Measurements from ENCODE around the gene KRTAP4-12.
"Not testable (repeated sequence)": the region's sequence is repeated elsewhere in the genome, so short reads cannot be mapped to it uniquely, and the experiment has no call there.

The KRTAP4-12 gene

DNA sequence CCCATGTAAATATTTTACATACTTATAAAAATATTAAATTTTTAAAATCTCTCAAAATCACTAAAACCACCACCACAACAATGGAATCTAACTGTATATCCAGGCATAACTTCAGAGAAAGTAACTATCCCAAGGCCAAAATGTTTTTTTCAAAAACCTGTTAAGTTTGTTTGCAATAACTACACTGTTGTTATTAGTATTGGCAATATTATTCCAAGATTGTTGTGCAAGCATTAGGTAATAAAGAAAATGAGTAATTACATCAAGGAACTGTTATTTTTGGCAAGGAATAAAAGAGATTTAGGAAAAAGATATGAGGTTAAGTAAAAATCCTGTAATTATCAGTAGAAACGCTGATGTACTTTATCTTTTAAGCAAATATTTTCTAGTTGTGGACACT is 3.4 kb upstream of the KRTAP4-12 start:
- in situ Hi-C loops (cut with MboI; ENCODE audit: low sequenced_read_pairs) = no loop called here

DNA sequence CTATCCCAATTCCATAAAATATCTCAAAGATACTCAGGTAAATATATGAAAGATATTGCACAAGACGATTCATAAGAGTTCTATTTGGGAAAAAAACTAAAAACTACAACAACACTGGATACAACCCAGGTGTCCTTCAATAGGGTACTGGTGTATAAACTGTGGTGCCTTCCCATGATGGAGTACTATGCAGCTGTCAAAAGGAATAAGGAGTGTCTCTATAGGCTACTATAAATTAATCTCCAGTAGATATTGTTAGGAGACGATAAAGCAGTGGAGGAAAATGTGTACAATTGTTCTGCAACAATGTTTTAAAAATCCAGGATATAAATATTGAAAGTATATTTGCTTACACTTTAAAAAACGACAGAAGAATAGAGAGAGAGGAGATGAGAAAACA is 2.4 kb upstream of the KRTAP4-12 start:
- in situ Hi-C loops (cut with MboI; ENCODE audit: low sequenced_read_pairs) = no loop called here

DNA sequence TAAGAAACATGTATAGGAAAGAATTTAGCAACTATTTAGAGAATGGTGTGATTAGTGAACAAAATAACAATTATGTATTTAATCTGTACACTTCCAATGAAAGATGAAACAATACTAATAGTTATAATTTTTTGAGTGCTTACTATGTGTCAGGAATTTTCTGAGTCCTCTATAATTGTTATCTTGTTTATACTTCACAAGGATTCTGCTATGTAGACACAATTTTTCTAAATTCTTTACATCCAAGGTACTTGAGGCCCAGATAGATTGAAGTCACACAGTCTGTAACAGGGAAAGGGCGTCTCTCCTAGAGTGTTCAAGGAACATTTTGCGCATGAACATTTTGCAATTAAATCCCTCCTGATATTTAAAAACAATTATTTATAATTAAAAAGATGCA is 1.1 kb upstream of the KRTAP4-12 start:
- in situ Hi-C loops (cut with MboI; ENCODE audit: low sequenced_read_pairs) = no loop called here

DNA sequence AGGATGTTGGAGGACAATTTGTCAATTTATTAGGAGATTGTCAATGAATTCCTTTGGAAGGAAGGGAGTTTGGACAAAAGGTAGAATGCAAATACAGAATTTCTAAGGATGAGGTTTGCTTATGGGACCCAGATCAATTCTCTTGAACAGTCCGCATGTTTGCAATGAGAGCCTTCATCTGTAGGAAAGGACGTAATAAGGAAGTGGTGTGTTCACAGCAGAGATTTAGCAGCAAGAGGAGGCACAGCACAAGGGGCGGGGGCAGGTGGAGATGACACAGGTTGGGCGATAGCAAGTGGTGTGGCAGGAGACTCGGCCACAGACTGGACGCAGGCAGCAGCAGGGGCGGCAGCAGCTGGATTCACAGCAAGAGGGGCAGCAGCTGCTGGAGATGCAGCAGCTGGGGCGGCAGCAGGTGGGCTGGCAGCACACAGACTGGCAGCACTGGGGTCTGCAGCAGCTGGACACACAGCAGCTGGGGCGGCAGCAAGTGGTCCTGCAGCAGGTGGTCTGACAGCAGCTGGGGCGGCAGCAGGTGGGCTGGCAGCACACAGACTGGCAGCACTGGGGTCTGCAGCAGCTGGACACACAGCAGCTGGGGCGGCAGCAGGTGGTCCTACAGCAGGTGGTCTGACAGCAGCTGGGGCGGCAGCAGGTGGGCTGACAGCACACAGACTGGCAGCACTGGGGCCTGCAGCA is 541 bp downstream of the KRTAP4-12 start:
- in situ Hi-C loops (cut with MboI; ENCODE audit: low sequenced_read_pairs) = not testable (repeated sequence)

DNA sequence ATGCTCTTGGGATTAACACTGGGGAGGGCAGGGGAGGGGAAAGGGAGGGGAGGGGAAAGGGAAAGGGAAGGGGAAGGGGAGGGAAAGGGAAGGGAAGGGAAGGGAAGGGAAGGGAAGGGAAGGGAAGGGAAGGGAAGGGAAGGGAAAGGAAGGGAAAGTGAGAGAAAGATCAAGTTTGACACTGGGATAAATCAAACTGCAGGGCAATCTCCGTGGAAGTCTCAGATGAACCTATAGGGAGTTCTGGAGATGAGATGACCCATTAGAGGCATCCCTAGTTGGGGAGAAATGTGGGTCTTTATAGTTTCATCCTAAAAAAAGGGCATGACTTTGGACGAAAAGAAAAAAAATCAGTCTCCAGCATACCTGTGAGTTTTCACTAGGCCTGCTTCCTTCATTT is 2.2 kb downstream of the KRTAP4-12 start:
- in situ Hi-C loops (cut with MboI; ENCODE audit: low sequenced_read_pairs) = no loop called here

DNA sequence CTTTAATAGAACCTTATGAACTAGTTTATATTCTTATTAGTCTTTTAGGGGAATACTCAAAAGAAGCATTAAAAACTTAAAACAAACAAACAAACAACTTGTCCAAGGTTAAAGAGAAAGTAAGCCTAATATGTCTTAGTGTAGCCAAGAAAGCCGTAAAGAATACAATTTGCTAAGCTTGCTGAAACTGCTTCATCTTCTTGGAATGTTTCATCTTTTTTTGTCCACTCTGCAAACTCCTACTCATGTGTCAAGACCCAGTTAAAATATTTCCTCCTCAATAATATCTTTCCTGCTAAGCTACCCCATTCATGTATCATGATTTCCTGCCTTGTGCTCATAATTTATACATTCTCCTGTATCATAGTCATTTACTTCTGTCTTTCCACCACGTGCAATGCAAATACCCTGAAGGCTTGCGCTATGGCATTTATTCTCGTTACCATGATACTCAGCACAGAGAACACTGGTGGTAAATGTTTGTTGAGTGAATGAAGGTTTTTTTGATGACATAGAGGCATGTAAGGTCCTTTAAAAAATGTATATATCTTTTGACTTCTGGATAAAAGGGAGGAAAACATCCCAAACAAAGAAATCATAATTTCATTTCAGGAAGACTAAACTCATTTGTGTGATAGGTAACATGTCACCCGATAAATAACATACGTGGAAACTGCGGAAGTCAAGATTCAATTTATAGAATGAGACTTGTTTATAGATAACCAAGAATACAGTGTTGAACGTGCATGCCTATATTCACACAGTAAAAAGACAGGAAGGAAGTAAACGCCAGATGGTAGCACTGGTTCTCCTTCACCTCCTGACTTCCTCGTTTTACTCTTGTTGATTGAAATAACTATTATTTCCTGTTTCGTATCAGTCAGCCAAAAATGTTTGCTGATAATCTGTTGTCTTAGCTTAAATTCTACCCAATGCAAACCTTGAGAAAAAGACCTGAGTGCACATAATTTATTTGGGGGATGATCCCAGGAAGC is 4.0 kb downstream of the KRTAP4-12 start:
- in situ Hi-C loops (cut with MboI; ENCODE audit: low sequenced_read_pairs) = not testable (repeated sequence)

DNA sequence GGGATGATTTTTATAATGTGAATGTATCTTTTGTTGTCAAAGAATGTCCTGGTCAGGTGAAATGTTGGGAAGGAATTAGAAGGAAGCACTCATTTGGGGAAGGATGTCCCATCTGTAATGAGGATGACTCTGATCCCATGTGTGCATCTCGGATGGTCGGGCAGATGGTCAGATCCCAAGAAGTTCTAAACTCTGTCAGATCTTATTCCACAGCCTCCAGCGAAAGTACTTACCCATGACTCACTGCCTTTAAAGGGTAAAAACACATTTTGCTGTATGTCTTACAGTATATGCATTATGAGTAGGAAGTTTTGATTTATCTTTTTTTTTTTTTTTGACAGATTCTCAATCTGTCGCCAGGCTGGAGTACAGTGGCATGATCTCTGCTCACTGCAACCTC is 5.3 kb downstream of the KRTAP4-12 start:
- in situ Hi-C loops (cut with MboI; ENCODE audit: low sequenced_read_pairs) = no loop called here

DNA sequence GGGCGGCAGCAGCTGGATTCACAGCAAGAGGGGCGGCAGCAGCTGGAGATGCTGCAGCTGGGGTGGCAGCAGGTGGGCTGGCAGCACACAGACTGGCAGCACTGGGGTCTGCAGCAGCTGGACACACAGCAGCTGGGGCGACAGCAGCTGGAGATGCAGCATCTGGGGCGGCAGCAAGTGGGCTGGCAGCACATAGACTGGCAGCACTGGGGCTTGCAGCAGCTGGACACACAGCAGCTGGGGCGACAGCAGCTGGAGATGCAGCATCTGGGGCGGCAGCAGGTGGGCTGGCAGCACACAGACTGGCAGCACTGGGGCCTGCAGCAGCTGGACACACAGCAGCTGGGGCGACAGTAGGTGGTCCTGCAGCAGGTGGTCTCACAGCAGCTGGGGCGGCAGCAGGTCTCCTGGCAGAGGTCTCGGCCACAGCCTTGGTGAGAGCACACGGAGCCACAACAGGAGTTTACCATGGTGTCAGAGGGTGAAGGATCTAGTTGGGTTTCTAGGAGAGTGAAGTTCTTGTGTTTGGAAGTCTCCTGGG is 6.1 kb downstream of the KRTAP4-12 start, which contains the start of gene KRTAP4-11:
KRTAP4-11 (minus strand) TSS at position 528 of the 541 bp plus-strand sequence; CDS start at position 470, 58 bp downstream.
- in situ Hi-C loops (cut with MboI; ENCODE audit: low sequenced_read_pairs) = not testable (repeated sequence)

DNA sequence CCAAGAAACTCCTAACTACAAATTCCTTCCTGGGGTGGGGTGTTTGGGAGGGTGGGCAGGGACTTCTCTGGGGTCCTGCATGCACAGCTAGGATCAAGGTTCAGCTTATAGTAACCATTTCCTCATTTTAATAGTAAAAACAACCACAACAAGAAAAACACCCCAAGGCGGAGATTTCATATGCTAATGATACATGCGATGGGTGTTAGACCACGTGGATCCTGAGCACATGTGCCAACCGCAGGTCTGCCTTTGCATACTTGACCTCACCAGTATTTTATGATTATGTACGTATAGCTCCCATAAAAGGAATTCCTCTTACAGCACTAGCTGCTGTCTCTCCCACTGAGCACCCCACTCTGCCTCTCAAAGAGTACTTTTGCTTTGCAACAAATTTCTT is 7.7 kb downstream of the KRTAP4-12 start:
- in situ Hi-C loops (cut with MboI; ENCODE audit: low sequenced_read_pairs) = no loop called here

DNA sequence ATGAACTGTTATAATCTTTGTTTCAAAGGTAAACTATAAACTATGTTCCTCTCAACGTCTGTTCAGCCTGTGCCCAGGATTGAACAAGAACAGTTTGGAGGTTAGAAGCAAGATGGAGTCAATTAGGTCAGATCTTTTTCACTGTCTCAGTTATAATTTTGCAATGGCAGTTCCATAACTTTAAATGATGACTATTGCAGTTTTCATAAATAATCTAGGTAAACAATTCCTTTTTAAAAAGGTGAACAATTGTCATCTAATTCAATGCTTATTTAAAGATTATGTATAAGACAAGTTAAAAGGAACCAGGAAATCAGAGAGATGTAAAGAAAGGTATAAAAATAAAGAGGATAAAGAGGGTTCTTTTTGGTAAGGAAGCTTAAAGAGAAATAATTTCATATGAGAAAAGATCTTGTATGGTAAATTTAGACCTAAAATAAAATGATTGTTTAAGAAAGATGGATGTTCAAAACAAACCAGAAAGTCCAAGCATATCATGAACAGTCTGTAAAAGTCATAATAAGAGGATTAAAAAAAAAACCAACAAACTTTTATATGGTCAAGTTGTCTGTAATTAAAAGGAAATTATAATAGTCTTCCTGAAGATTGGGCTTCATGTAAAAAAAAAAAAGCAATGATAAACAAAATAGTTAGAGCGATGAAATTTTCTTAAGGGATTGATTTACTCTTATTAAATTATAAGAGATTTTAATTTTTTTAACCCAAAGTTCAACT is 12.7 kb downstream of the KRTAP4-12 start:
- in situ Hi-C loops (cut with MboI; ENCODE audit: low sequenced_read_pairs) = no loop called here

DNA sequence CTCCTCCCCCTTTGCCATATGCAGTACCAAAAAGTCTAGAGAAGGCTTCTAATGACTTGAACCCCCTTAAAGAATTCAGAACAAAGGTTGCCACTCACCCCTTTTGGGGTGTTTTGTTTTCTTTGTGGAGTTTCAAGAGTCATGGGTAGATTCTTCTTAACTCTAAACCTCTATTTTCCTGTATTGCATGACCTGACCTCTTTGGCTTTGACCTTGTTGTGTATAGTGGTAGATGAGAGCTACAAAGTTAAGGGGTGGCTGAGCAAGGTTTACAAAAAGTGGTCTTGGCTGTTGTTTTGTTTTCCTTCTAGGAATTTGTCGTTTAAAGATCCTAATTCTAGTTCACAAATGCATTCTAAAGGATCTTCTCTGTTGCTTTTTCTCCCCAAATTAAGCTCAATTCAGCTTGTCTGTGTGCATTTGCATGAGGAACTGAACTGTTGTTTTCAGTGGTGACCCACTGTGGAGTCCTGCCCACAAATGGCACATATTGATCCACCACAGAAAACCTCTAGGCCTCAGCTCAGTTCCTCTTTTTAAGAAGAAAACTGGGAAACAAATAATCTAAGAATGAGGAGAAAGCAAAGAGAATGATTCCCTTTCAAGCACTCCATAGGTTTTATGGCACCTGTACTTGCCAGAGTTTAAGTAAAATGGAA is 15.1 kb downstream of the KRTAP4-12 start:
- in situ Hi-C loops (cut with MboI; ENCODE audit: low sequenced_read_pairs) = not testable (repeated sequence)

DNA sequence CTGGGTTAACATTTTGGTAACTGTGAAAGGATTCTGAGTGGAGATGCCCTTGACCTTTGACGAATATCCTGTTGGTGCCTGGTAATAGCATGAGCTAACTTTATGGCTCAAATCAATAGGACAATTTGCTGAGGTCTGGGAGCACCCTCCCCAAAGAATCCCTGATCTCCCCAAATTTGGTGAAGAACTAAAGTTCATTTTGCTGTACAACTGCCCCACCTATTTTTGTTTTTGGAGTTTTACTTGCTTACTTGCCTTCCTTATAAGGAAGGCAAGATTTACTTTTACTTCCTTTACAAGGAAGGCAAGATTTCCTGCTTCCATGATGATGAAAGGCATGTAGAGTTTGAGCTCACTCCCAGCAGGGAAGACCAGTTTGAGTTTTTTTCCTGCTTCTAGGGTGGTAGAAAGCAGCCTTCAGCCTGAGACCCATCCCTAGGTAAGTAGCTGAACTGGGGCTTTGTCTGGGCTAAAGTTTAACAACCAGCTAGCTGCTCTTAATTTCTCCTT is 16.0 kb downstream of the KRTAP4-12 start:
- in situ Hi-C loops (cut with MboI; ENCODE audit: low sequenced_read_pairs) = no loop called here

DNA sequence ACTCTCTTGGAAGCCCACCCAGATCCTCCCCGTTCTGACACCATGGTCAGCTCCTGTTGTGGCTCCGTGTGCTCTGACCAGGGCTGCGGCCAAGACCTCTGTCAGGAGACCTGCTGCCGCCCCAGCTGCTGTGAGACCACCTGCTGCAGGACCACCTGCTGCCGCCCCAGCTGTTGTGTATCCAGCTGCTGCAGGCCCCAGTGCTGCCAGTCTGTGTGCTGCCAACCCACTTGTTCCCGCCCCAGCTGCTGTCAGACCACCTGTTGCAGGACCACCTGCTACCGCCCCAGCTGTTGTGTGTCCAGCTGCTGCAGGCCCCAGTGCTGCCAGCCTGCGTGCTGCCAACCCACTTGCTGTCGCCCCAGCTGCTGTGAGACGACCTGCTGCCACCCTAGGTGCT is 18.6 kb downstream of the KRTAP4-12 start, which contains the start of gene KRTAP4-9:
KRTAP4-9 (plus strand) TSS at position 43 of the 400 bp plus-strand sequence; CDS start at position 43, 0 bp downstream.
- in situ Hi-C loops (cut with MboI; ENCODE audit: low sequenced_read_pairs) = not testable (repeated sequence)

DNA sequence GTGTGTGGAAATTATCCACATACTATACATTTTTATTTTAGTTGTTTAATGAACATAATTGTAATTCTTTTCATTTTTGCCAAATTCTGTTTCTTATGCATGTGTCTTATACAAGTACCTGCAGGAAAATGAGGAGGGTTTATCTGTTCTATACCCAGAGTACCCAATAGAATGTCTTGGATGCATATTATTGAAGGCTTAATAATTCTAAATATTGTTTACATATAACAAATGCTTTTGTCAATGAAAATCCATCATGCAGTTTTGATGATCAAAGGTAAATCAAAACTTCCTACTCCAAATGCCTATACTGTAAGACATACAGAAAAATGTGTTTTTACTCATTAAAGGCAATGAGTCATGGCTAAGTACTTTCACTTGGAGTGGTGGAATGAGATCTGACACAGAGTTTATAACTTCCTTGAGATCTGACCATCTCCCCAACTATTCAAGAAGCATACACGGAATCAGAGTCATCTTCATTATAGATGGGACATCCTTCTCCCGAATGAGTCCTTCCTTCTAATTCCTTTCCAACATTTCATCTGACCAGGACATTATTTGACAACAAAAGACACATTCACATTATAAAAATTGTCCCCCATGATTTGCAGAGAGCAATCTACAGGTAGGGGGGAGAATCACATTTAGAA is 19.5 kb downstream of the KRTAP4-12 start:
- in situ Hi-C loops (cut with MboI; ENCODE audit: low sequenced_read_pairs) = not testable (repeated sequence)

DNA sequence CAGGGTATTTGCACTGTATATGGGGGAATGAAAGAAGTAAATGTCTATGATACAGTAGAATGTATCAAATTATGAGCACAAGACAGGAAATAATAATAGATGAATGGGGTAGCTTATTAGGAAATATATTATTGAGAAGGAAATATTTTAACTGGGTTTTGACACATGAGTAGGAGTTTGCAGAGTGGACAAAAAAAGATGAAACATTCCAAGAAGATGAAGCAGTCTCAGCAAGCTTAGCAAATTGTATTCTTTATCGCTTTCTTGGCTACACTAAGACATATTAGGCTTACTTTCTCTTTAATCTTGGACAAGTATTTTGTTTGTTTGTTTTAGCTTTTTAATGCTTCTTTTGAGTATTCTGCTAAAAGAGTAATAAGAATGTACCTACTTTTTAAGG is 20.1 kb downstream of the KRTAP4-12 start:
- in situ Hi-C loops (cut with MboI; ENCODE audit: low sequenced_read_pairs) = no loop called here

DNA sequence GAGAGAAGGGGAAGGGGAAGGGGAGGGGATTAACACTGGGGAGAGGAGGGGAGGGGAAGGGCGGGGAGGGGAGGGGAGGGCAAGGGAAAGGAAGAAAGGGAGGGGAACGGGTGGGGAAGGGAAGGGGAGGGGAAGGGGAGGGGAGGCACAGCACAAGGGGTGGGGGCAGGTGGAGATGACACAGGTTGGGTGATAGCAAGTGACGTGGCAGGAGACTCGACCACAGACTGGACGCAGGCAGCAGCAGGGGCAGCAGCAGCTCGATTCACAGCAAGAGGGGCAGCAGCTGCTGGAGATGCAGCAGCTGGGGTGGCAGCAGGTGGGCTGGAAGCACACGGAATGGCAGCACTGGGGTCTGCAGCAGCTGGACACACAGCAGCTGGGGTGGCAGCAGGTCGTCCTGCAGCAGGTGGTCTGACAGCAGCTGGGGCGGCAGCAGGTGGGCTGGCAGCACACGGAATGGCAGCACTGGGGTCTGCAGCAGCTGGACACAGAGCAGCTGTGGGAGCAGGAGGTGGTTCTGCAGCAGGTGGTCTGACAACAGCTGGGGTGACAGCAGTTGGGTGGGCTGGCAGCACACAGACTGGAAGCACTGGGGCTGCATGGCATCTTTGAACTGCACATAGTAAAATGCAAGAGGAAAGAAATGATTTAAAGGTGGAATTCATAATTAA is 22.3 kb downstream of the KRTAP4-12 start, which contains the start of gene KRTAP4-16:
KRTAP4-16 (minus strand) TSS at position 624 of the 674 bp plus-strand sequence; CDS start at position 624, 0 bp downstream.
- in situ Hi-C loops (cut with MboI; ENCODE audit: low sequenced_read_pairs) = no loop called here

DNA sequence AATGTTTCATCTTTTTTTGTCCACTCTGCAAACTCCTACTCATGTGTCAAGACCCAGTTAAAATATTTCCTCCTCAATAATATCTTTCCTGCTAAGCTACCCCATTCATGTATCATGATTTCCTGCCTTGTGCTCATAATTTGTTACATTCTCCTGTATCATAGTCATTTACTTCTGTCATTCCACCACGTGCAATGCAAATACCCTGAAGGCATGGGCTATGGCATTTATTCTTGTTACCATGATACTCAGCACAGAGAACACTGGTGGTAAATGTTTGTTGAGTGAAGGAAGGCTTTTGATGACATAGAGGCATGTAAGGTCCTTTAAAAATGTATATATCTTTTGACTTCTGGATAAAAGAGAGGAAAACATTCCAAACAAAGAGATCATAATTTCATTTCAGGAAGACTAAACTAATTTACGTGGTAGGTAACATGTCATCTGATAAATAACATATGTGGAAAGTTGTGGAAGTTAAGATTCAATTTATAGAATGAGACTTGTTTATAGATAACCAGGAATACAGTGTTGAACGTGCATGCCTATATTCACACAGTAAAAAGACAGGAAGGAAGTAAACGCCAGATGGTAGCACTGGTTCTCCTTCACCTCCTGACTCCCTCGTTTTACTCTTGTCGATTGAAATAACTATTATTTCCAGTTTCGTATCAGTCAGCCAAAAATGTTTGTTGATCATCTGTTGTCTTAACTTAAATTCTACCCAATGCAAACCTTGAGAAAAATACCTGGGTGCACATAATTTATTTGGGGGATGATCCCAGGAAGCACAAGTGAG is 24.1 kb downstream of the KRTAP4-12 start:
- in situ Hi-C loops (cut with MboI; ENCODE audit: low sequenced_read_pairs) = not testable (repeated sequence)

DNA sequence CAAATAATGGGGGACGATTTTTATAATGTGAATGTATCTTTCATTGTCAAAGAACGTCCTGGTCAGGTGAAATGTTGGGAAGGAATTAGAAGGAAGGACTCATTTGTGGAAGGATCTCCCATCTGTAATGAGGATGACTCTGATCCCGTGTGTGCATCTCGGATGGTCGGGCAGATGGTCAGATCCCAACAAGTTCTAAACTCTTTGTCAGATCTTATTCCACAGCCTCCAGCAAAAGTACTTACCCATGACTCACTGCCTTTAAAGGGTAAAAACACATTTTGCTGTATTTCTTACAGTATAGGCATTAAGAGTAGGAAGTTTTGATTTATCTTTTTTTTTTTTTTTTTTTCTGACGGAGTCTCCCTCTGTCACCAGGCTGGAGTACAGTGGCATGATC is 25.5 kb downstream of the KRTAP4-12 start:
- in situ Hi-C loops (cut with MboI; ENCODE audit: low sequenced_read_pairs) = no loop called here

Measured in HL-60/S4 treated with retinoic acid at 250 ng/mL for 4 days and 3 days (cell line).